HG03469 (cell line): ENCODE measurements around the gene TEN1.
"Not testable (repeated sequence)": the region's sequence is repeated elsewhere in the genome, so short reads cannot be mapped to it uniquely, and the experiment has no call there.

Source experiments
- ATAC-seq: cut with Tn5 transposase; IDR thresholded peaks from one replicate; pipeline ENCODE4 v1.9.1; 2021; ENCODE audit warnings: mild to moderate bottlenecking, moderate library complexity, moderate number of reproducible peaks; ENCODE audit not compliant: unreplicated experiment

The TEN1 gene, protein sequence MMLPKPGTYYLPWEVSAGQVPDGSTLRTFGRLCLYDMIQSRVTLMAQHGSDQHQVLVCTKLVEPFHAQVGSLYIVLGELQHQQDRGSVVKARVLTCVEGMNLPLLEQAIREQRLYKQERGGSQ

DNA sequence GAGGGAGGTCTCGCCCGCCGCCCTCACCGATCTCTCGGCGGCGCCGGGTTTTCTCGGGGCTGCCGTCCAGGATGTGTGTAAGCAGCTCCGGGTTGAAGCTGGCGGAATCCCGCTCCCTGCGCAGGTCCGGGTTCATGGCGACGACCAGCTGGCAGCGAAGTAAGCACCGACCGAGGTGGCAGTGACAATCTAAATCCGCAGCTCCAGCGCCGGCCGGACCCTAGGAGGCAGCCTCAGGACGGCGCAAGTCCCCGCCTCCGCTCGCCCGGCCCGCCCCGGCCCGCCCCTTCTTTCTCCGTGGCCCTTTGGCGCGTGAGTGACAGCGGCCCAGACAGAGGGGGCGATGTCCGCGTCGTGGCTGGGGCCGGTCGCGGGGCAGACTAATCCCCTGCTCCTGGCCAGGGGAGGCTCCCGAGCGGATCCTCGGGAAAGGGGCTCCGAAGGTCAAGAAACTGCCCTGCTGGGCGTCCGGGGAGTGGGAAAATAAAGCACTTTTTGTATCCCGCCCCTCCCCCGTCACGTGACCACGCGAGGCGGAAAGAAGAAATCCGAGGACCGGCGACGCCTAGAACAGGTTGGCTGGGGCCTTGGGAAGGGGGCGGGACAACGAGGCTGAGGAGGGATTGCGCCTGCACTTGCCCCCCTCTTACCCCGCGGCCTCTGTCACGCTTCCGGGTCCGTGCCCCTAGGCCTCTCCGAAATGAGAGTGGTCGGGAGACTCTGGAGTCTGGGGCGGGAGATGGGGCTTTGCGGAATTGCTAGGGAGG lies at the start of gene TEN1, which contains the start of gene ACOX1:
Gene TEN1, plus strand, starts transcription at position 303 of the 767 bp plus-strand sequence. CDS start 6,953 bp downstream, outside the sequence.
Gene ACOX1, minus strand, starts transcription at position 229 of the 767 bp plus-strand sequence. Its CDS starts 93 bp downstream, at position 136.
- ATAC-seq, result peak; percentile 49

DNA sequence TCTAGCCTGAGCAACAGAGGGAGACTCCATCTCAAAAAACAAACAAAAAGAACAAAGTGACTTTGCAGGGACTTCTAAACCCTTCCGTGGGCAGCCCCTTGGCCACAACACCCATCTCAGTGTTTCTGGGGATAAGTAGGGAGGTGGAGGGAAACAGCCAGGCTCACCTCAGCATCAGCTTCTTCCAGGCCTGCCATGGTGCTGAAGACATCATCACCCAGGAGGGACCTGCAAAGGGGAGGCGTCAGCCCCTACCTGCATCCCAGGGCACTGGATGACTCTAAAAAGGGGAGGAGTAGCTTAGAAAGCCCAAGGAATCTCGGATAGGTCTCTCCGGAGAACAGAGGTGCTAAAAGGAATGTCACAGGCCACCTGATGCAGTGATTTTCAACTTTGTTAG lies 48.0 kb upstream of the TEN1 start:
- no peak for ATAC-seq

DNA sequence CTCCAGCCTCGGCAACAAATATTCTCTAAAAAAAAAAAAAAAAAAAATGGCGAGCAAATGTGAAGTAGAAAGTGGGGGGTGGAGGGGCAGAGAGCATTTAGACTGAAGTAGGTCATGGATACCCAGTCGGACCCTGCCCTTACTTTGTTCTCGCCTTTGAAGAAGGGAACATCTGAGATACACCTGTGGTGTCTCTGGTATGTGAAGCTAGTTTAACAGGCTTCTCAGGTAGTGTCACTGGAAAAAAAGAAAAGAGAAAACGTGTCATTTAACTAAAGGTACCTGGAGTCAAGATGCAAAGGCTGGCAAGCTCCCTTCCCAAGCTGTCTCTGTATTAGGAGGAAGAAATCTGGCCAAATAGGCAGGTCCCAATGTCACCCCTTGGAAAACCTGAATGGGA lies 46.2 kb upstream of the TEN1 start:
- ATAC-seq, result no peak

- no peak for ATAC-seq
Measured at GRCh38 chr17:75933808-75934207, 45.2 kb upstream of the TEN1 start.

GRCh38 chr17:75937652-75938051 lies 41.4 kb upstream of the TEN1 start:
- no peak for ATAC-seq

DNA sequence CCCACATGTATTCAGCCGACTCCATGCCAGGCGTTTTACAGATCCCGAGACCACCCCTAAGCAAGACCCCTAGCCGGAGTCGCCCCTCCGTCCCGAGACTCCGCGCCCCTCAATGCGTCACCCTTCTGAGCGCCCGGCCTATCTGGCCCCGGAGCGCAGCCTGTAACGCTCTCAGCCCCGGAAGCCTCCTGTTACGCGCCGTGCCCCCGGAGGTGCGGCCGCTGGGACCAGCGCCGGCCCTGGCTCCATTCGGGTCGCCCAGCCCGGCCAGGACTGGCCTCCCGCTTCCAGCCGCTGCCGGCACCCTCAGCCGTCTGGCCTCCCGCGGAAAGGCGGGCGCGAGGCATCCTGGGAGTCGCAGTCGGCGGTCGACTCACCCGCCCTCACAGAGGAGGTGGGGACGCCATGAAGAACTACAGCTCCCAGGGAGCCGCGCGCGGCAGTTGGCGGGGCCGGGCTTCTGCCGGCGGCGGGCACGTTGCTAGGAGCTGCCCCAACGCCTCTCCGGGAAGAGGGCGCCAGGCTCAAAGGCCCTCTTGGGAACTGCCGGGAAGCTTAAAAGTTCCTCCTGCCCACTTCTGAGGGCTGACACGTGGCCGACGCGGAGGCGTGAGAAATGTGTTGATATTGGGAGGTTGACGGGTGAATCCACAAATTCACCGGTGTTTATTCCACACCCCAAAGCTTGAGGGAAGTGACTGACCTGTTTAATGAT lies 38.2 kb upstream of the TEN1 start, which contains the start of gene FBF1:
Gene FBF1, minus strand, starts transcription at position 316 of the 715 bp plus-strand sequence. CDS start 2,893 bp downstream, outside the sequence.
- peak; percentile 81 for ATAC-seq

DNA sequence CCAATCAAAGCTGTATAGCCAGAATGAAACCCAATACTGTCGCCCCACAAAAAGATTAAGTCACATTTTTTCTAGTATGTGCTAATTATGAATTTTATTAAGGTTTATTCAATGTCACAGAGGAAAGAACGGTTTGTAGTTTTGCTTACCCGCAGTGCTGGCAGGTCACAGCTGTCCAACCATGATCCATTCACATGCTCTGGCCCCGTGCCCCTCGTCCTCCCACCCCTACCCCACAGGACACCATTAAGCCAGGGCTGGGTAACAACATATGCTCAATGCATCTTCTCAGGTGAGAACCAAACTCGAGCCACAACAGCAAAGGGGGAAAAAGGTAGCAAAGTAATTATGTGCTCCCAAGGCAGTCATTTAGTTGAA lies 37.6 kb upstream of the TEN1 start:
- ATAC-seq, result no peak

- ATAC-seq, result no peak
Measured at GRCh38 chr17:75942473-75942872, 36.6 kb upstream of the TEN1 start.

DNA sequence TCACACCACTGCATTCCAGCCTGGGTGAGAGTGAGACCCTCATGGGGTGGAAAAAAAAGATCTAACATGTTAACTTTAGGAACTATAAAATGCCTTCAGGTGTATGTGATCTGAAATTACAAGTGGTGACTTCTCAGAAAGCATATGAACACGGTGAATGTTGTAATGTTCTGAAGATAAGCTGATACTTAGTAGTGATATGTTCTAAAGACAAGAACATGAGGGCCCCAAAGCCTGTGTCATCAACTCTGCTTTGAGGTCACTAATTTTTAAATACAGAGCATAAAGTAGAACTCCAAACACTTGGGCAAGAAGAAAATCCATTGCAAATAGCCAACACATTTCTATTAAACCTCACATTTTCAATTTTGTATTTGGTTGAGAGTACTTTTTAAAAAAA lies 35.5 kb upstream of the TEN1 start:
- no peak for ATAC-seq

- no peak for ATAC-seq
Measured at GRCh38 chr17:75945211-75945610, 33.8 kb upstream of the TEN1 start.

DNA sequence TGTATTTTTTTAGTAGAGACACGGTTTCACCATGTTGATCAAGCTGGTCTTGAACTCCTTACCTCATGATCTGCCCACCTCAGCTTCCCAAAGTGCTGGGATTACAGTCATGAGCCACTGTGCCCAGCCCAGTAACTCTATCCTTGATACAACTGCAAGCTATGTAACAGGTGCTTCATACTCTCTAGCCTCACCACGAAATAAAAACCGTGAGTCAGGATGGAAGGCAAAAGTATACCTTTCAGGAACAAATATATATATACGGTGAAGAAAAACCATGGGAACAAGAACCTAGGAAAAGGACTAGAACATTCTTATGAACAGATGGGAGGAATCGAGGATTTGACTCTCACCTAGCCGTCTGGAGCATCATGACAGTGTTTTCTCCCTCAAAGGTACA lies 28.6 kb upstream of the TEN1 start:
- ATAC-seq, result no peak

DNA sequence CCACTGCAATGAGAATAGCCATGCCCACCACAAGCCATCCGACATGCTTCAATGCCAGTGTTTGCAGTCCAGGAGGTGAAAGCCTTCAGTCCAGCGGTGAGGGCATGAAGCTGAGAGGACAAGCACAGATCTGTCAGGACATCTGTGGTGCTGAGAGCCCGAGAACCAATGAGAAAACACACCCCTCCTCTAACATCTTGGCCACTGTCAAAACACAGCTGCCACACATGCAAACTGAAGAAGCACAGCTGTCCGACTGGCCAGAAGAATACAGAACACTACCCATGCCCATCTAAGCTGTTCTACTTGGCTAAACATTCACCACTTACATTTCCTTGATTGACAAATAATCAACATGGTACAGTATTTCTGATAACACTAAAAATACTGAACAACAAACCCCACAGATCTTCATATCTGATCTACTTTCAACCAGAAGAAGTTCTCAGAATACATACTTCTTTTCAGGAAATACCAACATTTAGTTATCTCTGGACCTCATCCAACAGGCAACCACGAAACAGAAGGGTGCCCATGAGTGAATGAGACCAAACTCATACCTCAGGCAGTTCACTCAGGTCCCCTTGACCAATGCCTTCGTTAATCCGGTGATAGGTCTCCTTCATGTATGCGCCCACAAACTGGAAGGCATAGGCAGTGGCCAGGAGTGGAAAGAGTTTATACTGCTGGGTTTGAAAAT lies 28.0 kb upstream of the TEN1 start:
- ATAC-seq, result no peak

GRCh38 chr17:75959051-75959838 lies 19.8 kb upstream of the TEN1 start:
- ATAC-seq, result no peak

GRCh38 chr17:75959839-75960511 lies 19.1 kb upstream of the TEN1 start:
- ATAC-seq, result no peak

DNA sequence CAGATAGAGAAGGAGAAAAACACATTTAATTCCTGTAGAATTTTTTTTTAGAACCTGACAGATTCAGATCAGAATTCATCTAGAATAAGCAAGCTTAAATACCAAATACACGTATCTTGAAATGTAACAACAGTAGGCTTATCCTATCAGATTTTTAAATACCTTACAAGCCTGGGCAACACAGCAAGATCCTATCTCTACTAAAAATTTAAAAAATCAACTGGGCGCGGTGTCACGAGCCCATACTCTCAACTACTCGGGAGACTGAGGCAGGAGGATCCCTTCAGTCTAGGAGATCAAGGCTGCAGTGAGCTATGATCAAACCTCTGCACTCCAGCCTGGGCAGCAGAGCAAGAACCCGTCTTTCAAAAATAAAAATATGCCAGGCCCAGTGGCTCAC lies 13.6 kb upstream of the TEN1 start:
- no peak for ATAC-seq

DNA sequence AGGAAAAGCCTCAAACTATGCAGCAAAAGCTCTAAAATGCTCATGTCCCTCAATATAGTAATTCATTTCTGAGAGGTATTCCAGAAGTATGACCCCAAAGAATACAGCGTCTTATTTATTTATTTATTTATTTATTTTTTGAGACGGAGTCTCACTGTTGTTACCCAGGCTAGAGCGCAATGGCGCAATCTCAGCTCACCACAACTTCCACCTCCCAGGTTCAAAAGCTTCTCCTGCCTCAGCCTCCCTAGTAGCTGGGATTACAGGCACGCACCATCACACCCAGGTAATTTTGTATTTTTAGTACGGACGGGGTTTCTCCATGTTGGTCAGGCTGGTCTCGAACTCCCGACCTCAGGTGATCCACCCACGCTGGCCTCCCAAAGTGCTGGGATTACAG lies 10.0 kb upstream of the TEN1 start:
- ATAC-seq, result not testable (repeated sequence)

DNA sequence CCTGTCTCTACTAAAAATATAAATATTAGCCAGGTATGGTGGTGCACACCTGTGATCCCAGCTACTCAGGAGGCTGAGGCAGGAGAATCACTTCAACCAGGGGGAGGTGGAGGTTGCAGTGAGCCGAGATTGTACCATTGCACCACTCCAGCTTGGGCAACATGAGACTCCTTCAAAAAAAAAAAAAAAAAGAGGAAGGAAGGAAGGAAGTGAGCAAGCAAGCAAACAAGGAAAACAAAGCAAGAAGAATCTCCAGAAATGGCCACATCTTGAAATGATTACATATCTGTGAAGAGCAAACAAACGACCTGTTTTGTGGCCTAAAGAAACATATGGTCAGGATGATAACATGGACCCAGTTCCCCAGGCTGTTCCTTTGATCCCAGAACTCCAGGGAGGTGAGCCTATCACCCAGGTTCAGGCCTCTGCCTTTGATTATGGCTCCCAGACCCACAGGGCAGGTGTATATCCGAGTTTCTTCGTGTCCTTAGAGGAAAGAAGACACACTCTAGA lies 9.0 kb upstream of the TEN1 start:
- ATAC-seq, result no peak

DNA sequence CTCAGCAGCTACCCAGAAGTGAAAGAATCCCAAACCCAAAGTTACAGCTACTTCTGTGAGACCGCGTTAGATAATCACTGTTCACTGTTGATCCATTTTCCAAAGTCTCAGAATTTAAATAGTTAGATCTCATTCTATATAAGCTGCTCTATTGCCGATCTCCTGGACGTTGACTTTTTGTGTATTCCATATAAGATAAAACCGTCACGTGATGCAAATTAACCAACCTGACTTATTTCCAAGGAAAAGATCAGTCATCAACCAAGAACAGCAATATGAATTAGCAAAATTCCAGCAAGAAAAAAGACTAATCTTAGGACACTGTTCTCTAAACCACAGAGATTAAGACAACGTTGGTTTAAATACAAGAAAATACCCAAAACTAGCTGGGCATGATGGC lies 8.4 kb upstream of the TEN1 start:
- ATAC-seq, result no peak

DNA sequence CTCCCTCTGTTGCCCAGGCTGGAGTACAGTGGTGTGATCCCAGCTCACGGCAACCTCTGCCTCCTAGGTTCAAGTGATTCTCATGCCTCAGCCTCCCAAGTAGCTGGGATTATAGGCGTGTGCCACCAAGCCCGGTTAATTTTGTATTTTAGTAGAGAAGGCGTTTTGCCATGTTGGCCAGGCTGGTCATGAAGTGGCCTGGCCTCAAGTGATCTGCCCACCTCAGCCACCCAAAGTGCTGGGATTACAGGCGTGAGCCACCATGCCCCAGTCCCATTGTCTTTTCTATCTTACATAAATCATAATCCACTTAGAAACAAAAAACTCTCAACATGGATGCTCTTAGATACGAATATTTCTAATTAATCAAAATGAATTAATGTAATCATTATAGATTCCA lies 3.9 kb upstream of the TEN1 start:
- ATAC-seq, result not testable (repeated sequence)

GRCh38 chr17:75975757-75976174 lies 3.3 kb upstream of the TEN1 start:
- ATAC-seq, result no peak
